GM12892 (cell line): ENCODE results near the gene PNKD.
A peak's percentile ranks its signal among the peaks of the same experiment; 100 is the strongest.

Experiments used
- DNase-seq: peaks from one replicate; pipeline ENCODE4 v3.0.0; 2011; ENCODE audit not compliant: insufficient read length
- FAIRE-seq: peaks from 2 replicates; lab custom pipeline; 2011; peaks lifted over from hg19 to GRCh38; lab: Jason Lieb, UNC
- POLR2A ChIP-seq: IDR thresholded peaks from 2 replicates; pipeline ENCODE4 v1.6.1; 2011; ENCODE audit warnings: low read depth, low read length, control low read depth
- POLR2AphosphoS5 ChIP-seq: IDR thresholded peaks from 2 replicates; pipeline ENCODE4 v1.6.1; 2011; ENCODE audit warnings: low read depth, low read length, control low read depth
- TAF1 ChIP-seq: IDR thresholded peaks from 2 replicates; pipeline ENCODE4 v1.6.1; 2011; ENCODE audit warnings: low read depth, mild to moderate bottlenecking, control low read depth, low read length, borderline replicate concordance

PNKD gene

DNA sequence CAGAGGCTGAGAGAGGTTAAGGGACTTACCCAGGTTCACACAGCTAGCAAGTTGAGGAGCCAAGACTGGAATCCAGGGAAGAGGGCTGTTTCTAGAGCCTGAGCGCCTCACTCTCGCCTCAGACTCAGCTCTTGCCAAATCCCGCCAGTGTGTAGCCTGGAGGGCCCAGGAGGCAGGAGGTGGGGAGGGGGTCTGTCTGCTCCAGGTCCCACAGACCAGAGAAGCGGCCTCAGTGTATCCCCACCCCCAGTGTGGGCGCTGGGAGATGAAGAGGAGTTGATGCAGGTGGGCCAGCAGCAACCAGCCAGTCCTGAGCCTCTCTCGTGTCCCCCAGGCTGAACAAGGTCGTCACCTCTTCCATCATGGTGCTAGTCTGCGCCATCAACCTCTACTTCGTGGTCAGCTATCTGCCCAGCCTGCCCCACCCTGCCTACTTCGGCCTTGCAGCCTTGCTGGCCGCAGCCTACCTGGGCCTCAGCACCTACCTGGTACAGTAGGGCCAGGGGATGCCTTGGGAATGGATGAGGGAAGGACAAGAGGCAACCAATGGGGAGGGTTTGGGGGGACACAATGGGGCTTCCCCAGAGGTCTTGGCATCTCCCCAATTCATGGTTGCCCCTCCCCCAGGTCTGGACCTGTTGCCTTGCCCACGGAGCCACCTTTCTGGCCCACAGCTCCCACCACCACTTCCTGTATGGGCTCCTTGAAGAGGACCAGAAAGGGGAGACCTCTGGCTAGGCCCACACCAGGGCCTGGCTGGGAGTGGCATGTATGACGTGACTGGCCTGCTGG, 124.2 kb downstream of the PNKD start:
- TF ChIP-seq POLR2A, result no peak
- no peak for TF ChIP-seq POLR2AphosphoS5
- no peak for TF ChIP-seq TAF1
- DNase-seq, result no peak
- FAIRE-seq, result no peak

DNA sequence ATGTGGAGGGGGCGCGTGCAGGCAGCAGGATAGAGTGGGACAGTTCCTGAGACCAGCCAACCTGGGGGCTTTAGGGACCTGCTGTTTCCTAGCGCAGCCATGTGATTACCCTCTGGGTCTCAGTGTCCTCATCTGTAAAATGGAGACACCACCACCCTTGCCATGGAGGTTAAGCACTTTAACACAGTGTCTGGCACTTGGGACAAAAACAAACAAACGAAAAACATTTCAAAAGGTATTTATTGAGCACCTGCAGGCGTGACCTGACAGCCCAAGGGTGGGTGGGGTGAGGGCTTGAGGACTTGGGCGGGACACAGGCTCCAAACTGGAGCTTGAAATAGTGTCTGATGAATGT, 124.7 kb downstream of the PNKD start:
- FAIRE-seq (no peak), DNase-seq (no peak)
- TF ChIP-seq TAF1, result no peak
- no peak for TF ChIP-seq POLR2AphosphoS5
- TF ChIP-seq POLR2A, result no peak

DNA sequence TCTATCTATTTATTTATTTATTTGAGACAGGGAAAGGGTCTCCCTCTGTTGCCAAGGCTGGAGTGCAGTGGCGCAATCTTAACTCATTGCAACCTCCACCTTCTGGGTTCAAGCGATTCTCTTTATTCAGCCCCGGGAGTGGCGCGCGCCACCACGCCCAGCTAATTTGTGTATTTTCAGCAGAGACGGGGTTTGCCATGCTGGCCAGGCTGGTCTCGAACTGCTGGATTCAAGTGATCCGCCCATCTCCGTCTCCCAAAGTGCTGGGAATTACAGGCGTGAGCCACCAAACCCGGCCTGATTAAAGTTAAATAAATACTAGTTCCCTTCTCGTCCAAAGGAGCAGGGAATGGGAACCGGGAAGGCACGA, 125.1 kb downstream of the PNKD start:
- DNase-seq (no peak), FAIRE-seq (no peak)
- no peak for TF ChIP-seq POLR2A

DNA sequence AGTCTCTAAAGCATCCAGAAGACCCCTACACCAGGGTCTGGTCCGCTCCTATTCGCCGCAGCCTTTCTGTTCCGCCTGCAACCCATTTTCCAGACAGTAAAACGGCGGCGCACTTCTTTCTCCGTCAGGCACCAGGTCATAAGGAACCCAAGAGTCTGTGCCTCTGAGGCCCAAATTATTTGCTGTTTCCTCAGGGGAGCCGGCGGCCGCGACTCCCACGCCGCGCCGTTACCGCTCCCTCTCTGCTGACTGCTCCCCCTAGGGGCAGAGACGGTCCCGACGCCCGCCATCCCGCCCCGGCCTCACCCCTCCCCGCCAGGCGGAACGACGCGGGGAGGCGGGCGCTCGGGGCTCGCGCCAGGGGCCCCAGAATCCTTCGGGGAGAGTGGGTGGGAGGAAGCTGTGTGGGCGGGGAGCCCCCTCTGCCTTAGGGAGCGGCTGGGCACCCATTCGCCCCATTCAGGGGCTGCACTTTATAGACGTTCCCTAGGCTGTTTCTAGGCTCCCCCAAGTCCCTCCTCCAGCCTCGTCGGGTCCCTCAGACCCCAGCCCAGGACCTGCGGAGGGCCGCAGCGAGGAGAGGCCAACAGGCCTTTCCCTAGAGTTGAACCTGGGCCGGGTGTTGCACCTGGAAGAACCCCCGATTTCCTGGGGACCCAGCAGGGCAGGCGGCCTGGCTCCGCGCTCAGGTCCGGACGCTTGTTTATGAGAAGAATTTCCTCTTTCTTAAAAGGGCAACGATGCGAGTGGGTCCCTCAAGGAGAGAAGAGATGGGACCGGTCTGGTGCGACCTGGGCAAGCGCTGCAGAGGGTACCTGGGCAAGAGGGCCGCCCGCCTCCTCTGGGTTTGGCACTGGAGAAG, 125.7 kb downstream of the PNKD start:
- TF ChIP-seq TAF1 (peak; percentile 31; the same call in 1 of the 2 replicates), POLR2AphosphoS5 (no peak; the same call in 1 of the 2 replicates), POLR2A (peak; percentile 51; the same call in 1 of the 2 replicates)
- FAIRE-seq (peak; percentile 98), DNase-seq (peak; percentile 82)
